ENCODE data around the gene SYT17.

GRCh38 chr16:19235886-19236285, 67.8 kb downstream of the SYT17 start:
- TF ChIP-seq, protein P1, sequence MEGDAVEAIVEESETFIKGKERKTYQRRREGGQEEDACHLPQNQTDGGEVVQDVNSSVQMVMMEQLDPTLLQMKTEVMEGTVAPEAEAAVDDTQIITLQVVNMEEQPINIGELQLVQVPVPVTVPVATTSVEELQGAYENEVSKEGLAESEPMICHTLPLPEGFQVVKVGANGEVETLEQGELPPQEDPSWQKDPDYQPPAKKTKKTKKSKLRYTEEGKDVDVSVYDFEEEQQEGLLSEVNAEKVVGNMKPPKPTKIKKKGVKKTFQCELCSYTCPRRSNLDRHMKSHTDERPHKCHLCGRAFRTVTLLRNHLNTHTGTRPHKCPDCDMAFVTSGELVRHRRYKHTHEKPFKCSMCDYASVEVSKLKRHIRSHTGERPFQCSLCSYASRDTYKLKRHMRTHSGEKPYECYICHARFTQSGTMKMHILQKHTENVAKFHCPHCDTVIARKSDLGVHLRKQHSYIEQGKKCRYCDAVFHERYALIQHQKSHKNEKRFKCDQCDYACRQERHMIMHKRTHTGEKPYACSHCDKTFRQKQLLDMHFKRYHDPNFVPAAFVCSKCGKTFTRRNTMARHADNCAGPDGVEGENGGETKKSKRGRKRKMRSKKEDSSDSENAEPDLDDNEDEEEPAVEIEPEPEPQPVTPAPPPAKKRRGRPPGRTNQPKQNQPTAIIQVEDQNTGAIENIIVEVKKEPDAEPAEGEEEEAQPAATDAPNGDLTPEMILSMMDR (conservative IDR thresholded peaks at IDR 0.05; ENCODE audit: low read depth, low read length), result no peak
- no peak for TF ChIP-seq EZH2phosphoT487 (IDR thresholded peaks at IDR 0.05; ENCODE audit: borderline replicate concordance, low read length)
- TF ChIP-seq EZH2 (IDR thresholded peaks at IDR 0.05; ENCODE audit: low read length, unreplicated experiment), result no peak
